SJCRH30 (cell line): ENCODE measurements around the gene WLS. TPM values are rescaled to one million over a fixed set of nuclear protein-coding genes. Genes with fewer than 3 reads are reported as not detected.
A peak's percentile ranks its signal among the peaks of the same experiment; 100 is the strongest.

Source experiments
- DNase-seq, 2 experiments: peaks; one replicate each; pipeline ENCODE4 v3.0.0-alpha.2; 2015 to 2020
- H3K27ac ChIP-seq: fragments of 250-450 bp; sonication (Bioruptor Pico); 2 replicates; pipeline ENCODE4 v1.5.1; 2020; ENCODE audit warnings: mild to moderate bottlenecking, moderate library complexity
- H3K27me3 ChIP-seq: fragments of 250-450 bp; sonication (Bioruptor Pico); 2 replicates; pipeline ENCODE4 v1.5.1; 2020; ENCODE audit warnings: mild to moderate bottlenecking, moderate library complexity
- H3K36me3 ChIP-seq: fragments of 250-450 bp; sonication (Bioruptor Pico); 2 replicates; pipeline ENCODE4 v1.5.1; 2020; ENCODE audit warnings: mild to moderate bottlenecking, moderate library complexity
- H3K4me1 ChIP-seq: fragments of 250-450 bp; sonication (Bioruptor Pico); 2 replicates; pipeline ENCODE4 v1.5.1; 2020; ENCODE audit warnings: mild to moderate bottlenecking, moderate library complexity
- H3K4me3 ChIP-seq: fragments of 250-450 bp; sonication (Bioruptor Pico); 2 replicates; pipeline ENCODE4 v1.5.1; 2020; ENCODE audit warnings: mild to moderate bottlenecking, moderate library complexity
- H3K9me3 ChIP-seq: fragments of 250-450 bp; sonication (Bioruptor Pico); replicated peaks from 2 replicates; pipeline ENCODE4 v1.5.1; 2020; ENCODE audit warnings: mild to moderate bottlenecking, moderate library complexity
- total RNA-seq: library from RNA; depleted of rRNA; stranded (reverse); fragments of >200 nt; shearing (Covaris generic); gene quantifications from 2 replicates; pipeline ENCODE4 v1.2.3, GENCODE V29; 2014

Gene WLS
- total RNA-seq, 1 experiment from 2014 or later, result 43.2 TPM

DNA sequence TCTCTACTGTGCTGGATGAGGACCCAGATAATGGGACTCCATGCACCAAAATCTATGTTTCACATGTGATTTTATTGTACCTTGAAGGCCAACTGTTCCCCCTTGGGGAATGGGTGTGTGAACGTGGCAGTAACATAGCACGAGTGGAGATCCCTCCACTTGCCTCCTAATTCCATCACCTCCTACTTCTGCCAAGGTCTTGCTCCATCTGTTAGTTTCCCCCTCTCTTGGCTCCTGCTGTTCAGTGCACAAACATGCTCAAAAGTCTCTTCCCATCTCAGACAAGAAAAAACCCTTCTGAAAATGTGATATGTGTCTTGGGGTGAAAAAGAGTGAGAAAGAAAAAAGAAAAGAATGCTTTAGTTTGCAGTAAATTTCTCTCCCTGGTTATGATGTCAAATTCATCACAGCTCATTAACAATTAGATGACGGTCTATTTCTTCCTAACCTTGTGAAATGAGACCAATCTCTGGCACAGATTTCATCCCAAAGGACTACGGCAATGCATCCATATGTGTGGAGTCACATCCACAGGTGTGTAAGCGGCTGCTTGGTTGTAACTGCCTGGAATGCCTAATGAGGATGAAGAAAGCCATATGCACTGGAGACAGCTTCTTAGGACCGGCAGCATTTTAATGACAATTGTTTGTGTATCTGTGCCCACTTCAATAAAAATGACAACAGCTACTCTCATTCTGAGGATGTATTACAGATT lies 102.6 kb downstream of the WLS start:
- no peaks in the 10 kb centered on the region; the same call in 1 of the 2 replicates for H3K4me1 ChIP-seq
- peaks cover 6% of the 10 kb centered on the region; the same call in 1 of the 2 replicates for H3K36me3 ChIP-seq
- H3K27ac ChIP-seq, result no peak overlapping the region

DNA sequence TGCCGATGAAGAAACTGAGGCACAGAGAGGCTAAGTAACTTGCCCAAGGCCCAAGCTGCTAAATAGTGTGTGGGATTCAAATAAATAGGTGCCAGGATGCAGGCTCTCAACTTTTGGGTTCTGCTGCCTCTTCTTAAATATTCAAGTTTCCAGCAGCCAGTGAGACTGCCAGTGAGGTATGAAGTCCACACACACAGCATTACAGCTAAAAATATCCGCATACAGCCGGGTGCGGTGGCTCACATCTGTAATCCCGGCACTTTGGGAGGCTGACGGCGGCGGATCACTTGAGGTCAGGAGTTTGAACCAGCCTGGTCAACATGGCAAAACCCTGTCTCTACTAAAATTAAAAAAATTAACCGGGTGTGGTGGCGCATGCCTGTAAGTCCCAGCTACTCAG lies 103.5 kb downstream of the WLS start:
- Histone ChIP-seq H3K27ac (no peak overlapping the region), H3K4me3 (no peak overlapping the region), H3K27me3 (no peaks in the 10 kb centered on the region), H3K36me3 (peaks cover 6% of the 10 kb centered on the region; the same call in 1 of the 2 replicates), H3K4me1 (no peaks in the 10 kb centered on the region; the same call in 1 of the 2 replicates), H3K9me3 (no peaks in the 10 kb centered on the region)
- no peak for DNase-seq

More for the DNA sequence above, 102.6 kb downstream of the WLS start:
- H3K27me3 ChIP-seq, result no peaks in the 10 kb centered on the region
- no peaks in the 10 kb centered on the region for H3K9me3 ChIP-seq
- no peak overlapping the region for H3K4me3 ChIP-seq
- DNase-seq, result no peak

DNA sequence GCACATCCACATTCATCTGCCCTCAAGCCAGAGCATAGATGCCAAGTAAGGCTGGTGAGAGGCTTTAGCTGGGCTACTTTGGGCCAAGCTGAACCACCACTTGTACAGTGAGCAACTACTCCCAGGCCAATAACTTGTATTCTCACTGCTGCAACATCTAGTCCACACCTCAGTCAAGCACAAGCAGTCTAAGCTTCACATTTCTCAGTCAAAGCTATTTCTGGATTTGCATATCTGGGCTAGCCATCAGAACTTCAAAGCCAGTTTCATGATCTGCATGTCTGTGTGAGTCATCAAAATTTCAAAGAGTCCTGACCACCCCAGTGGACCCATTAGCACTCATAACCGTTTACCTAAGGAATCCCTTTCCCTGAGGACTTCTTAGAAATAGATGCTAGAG lies 104.2 kb downstream of the WLS start:
- H3K4me3 ChIP-seq, result no peak overlapping the region
- DNase-seq, result no peak

DNA sequence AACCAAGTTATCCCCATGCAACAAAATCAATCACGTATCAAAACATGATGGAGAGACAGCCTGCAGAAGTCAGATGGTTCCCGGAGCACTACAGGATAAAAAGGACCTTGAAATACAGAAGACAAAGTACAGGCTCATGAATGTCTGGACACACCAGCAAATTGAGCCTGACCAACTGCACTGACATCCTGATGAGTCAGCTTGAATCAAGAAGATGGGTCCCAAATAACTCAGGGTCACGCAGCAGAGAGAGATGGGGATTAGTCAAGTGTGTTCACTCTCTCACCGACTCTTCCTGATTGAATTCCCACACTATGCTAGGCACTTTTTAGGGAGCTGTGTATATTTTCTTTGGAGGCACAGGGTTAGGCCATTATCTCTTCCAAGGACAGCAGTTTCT lies 110.8 kb downstream of the WLS start:
- no peaks in the 10 kb centered on the region for H3K36me3 ChIP-seq
- H3K9me3 ChIP-seq, result no peaks in the 10 kb centered on the region
- H3K27ac ChIP-seq, result no peak overlapping the region
- no peaks in the 10 kb centered on the region for H3K27me3 ChIP-seq
- no peak for DNase-seq
- H3K4me1 ChIP-seq, result no peaks in the 10 kb centered on the region
- no peak overlapping the region for H3K4me3 ChIP-seq

More for the DNA sequence above, 104.2 kb downstream of the WLS start:
- Histone ChIP-seq H3K36me3 (peaks cover 6% of the 10 kb centered on the region; the same call in 1 of the 2 replicates), H3K27ac (no peak overlapping the region), H3K4me1 (no peaks in the 10 kb centered on the region; the same call in 1 of the 2 replicates), H3K9me3 (no peaks in the 10 kb centered on the region), H3K27me3 (no peaks in the 10 kb centered on the region)

DNA sequence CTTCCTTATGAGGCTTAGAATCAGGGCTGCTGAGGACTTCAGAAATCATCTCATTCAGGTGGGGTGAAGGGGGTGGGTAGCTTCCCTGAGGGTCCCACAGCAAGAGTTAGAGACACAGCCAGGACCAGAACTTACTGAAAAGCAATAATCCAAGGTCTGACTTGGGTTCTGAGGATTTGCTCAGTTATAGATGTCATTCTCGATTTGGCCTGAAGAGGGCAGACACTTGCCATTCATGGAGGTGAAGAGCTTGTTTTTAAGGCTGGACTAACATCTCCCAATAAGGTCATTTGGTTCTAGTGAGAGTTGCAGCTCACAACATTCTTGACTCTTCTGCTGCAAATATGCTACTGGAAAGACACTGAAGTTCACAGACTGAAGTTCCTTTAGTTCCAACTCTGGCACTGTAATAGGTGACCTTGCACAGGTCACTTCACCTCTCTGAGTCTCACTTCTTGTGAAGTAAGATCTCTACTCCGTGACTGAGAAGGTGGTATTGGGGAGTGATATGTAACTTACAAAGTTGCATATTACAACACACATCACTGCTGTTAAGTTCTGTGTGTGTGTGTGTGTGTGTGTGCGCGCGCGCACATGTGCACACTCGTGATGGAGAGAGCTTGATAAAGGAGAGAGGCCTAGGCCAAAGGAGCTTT lies 112.1 kb downstream of the WLS start:
- peak; percentile 40 to 82 for DNase-seq
- H3K36me3 ChIP-seq, result no peaks in the 10 kb centered on the region
- no peaks in the 10 kb centered on the region for H3K4me1 ChIP-seq
- no peak overlapping the region for H3K27ac ChIP-seq
- H3K27me3 ChIP-seq, result no peaks in the 10 kb centered on the region
- H3K9me3 ChIP-seq, result no peaks in the 10 kb centered on the region
- no peak overlapping the region for H3K4me3 ChIP-seq

DNA sequence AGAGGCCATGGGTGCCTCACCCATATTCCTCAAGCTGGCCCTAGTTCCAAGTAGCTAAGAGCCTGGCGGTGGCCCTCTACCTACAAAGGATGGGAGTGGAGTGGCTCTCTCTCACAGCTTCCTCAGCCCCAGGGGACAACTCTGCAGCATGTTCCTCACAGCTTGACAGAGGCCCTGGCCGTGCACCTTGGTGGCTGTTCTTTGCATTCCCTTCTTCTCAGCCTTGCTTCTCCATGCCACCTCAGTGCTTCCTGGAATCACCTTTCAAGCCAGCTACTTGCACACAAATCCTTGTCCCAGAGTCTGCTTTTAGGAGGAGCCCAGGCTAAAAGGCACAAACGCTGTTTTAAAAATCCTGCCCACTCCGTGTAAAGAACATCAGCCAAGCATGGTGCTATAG lies 112.9 kb downstream of the WLS start:
- DNase-seq, result no peak
- Histone ChIP-seq H3K9me3 (no peaks in the 10 kb centered on the region), H3K4me1 (no peaks in the 10 kb centered on the region), H3K27ac (no peak overlapping the region), H3K36me3 (no peaks in the 10 kb centered on the region), H3K27me3 (no peaks in the 10 kb centered on the region), H3K4me3 (no peak overlapping the region)

DNA sequence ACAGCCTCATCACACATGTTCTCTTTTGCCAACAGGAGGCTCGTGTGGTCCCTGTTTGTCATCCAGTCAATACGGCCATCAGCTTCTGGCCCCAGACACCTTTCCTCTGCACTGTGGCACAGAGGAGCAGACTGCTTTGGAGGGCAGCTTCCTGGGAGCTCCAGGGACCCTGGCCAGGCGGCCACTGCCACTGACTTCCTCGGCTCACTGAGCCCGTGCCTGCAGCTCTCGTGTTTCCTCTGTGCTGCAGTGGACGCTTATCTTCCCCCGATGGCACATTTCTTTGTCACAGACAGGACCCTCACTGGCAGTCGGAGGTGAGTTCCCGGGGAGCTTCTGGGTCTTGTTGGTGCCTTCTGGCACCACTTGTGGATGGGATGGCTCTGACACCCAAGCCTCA lies 114.9 kb downstream of the WLS start:
- no peaks in the 10 kb centered on the region for H3K36me3 ChIP-seq
- no peaks in the 10 kb centered on the region; the same call in 1 of the 2 replicates for H3K4me1 ChIP-seq
- DNase-seq, result no peak
- no peak overlapping the region for H3K27ac ChIP-seq
- H3K27me3 ChIP-seq, result no peaks in the 10 kb centered on the region
- no peaks in the 10 kb centered on the region for H3K9me3 ChIP-seq
- no peak overlapping the region for H3K4me3 ChIP-seq

DNA sequence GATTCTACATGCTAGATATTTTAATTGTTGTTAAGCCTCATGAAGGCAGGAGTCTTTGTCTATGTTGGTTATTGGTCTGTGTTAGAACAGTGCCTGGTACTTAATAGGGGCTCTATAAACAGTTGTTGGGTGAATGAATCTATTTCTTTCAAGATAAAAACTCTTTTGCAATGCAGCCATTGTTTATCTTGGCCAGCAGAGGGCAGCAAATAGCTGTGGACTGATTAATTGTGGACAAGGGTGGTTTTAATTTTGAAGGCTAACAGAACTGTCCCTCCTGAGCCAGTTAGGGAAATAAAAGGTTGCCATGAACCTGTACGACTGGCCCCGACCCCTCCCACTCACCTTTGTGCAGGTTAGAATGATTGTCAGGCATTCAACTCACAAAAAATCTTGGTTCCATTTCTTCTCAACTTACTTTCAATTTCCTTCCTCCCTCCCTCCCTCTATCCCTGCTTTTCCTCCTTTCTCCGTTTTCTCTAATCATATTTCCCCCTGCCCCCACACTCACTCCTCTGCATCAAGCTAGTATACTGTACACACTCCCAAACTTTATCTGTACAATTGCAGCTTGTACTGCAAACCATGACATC lies 115.6 kb downstream of the WLS start:
- no peaks in the 10 kb centered on the region for H3K9me3 ChIP-seq
- DNase-seq, result peak; percentile 35 to 75
- peaks cover 3% of the 10 kb centered on the region for H3K4me1 ChIP-seq
- H3K4me3 ChIP-seq, result no peak overlapping the region
- no peak overlapping the region for H3K27ac ChIP-seq
- H3K36me3 ChIP-seq, result no peaks in the 10 kb centered on the region
- no peaks in the 10 kb centered on the region for H3K27me3 ChIP-seq

DNA sequence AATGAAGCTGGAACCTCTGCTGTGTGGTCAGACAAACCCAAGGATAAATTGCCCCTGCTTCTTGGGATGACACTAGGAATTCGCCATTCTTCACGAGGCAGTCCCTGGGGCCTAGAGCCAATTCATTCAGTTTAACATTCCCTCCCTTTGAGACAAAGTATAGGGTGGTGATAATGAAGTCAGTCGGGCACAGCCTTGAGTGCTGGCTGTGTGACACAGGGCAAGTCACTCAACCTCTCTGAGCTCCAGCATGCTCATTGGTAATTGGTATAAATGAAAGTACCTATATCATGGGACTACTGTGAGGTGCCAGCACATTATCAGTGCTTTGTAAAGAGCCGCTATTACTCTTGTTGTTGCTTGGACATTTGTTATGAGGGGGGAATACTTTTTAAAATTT lies 117.0 kb downstream of the WLS start:
- H3K36me3 ChIP-seq, result no peaks in the 10 kb centered on the region
- H3K27me3 ChIP-seq, result no peaks in the 10 kb centered on the region
- H3K9me3 ChIP-seq, result no peaks in the 10 kb centered on the region
- DNase-seq, result no peak
- H3K4me3 ChIP-seq, result no peak overlapping the region
- no peak overlapping the region for H3K27ac ChIP-seq
- H3K4me1 ChIP-seq, result peaks cover 8% of the 10 kb centered on the region

DNA sequence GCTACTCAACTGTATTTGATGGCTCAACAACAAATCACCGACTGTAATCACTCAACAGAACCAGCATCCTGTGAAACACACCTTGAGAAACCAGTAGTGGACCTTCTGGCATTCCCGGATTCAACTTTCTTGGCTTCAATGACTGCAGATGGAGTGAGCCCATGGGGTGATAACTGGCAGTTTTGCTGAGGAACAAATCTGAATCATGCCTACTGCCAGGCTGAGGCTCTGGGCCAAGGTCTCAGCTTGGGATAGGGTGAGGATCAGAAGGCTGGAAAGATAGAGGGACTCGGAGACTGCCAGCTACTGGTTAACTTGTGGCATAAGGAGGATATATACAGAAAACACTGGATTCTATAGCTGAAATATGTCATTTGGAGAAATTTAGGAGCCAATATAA lies 118.4 kb downstream of the WLS start:
- no peak overlapping the region for H3K27ac ChIP-seq
- no peak for DNase-seq
- no peak overlapping the region for H3K4me3 ChIP-seq
- H3K27me3 ChIP-seq, result no peaks in the 10 kb centered on the region
- H3K4me1 ChIP-seq, result peaks cover 8% of the 10 kb centered on the region
- no peaks in the 10 kb centered on the region for H3K9me3 ChIP-seq
- H3K36me3 ChIP-seq, result no peaks in the 10 kb centered on the region

DNA sequence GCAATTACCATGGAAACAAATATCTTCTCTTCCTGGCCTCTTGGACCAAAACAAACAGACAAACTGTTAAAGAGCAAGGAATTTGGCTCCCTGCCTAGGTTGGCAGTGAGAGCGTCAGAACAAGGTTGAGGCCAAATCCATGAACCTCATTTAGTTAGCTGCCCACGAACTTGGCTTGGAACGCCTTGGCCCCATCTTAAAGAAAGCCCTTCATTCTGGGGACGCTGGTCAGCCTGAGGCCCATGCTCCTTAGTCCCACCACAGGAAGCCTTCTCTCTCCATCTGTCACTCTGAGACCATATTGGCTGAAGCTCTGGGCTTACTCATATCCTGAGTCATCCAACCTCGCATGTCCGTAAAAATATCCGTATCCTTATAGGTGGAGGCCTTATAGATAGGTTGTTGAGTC lies 119.5 kb downstream of the WLS start:
- no peak for DNase-seq
- Histone ChIP-seq H3K27me3 (no peaks in the 10 kb centered on the region), H3K4me1 (peaks cover 8% of the 10 kb centered on the region), H3K9me3 (no peaks in the 10 kb centered on the region), H3K36me3 (no peaks in the 10 kb centered on the region), H3K4me3 (no peak overlapping the region), H3K27ac (no peak overlapping the region)

DNA sequence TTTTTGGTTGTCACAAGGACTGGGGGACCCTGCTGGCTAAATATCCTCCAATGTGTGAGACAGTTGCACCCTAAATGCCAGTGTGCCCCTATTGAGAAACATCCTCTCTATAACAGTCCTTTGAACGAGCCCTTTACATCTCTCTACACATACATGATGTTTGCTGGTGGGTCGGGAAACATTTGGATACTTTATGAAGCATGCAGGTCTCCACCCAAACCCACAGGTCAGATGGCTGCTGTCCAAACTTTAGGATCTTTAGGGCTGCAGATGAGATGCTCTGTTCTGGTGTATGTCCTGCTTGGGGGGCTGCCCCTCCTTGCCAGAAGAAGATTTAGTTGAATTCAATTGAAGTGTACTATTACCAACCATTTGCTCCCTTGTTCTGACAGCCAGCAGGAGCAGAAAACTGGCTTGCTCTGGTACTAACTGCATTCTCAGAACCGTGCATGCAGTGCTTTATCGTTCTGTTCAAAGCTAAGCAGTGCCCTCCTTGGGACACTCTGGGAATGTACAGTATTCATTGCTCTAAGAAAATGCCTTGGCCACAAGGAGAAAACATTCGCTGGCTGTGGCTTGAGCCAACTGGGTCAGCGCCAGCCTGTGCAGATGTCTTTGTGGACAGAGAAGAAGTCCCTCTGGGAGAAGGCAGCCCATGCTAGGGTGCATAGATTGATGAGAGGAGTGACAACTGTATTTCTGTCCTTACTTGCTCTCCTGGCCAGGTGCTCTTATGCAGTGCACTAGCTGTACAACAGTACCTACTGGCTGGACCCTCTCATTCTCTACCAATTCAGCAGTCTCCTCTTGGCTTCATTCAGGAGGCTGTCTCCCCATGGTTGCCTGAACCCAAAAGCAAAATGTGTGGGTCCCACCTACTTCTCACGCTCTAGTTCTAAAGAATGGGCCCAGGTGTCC lies 120.5 kb downstream of the WLS start:
- no peak overlapping the region for H3K27ac ChIP-seq
- peak; percentile 50 to 73 for DNase-seq

DNA sequence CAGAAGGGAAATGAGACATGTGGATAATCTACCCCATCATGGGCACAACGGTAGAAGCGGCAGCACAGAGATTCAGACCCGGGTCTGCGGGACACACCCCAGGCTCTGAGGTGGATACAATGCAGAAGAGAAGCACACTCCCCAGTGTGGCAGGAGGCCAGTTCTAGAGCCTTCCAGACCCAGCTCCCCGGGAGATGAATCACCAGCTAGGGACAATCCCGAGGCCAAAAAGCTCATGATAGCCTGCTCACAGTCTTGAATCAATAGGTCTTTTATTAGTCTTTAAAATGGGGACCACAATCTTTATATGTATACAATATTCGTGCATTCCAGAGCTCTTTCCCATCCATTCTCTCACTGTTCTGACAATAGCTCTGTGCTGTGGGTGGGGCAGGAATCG lies 124.6 kb downstream of the WLS start:
- no peak for DNase-seq

More for the DNA sequence above, 120.5 kb downstream of the WLS start:
- Histone ChIP-seq H3K9me3 (no peaks in the 10 kb centered on the region), H3K4me3 (no peak overlapping the region), H3K36me3 (no peaks in the 10 kb centered on the region), H3K4me1 (peaks cover 8% of the 10 kb centered on the region), H3K27me3 (no peaks in the 10 kb centered on the region)

DNA sequence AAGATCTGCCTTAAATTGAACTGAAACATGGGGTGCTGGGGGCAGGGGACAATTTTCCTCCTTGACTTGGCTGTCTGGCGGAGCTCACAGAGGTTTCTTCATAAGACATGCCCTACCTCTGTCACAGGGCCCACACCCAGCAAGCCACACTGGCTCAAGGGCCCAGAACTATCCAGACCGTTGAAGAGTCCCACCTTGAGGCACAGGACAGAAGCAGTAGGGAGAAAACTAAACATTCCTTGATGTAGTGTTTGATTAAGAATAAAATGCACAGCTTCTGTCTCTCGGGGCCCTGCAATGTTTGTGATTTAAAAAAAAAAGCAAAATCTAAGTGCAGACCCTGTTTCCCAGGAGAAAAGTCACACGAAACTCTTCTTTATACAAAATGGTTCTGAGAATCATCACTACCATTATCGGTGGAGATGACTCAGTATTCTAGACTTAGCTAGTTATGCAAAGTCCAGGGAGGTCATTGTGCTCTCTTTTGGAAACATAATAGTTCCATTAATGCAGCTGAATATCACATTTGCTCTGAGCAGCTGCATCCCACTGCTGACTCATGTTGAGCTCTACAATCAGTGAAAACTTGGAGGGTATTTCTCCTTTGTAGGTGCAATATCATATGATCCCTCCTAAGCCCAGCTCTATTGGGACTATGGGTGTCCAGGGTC lies 128.3 kb downstream of the WLS start:
- H3K9me3 ChIP-seq, result no peaks in the 10 kb centered on the region
- no peak overlapping the region for H3K4me3 ChIP-seq
- no peaks in the 10 kb centered on the region for H3K27me3 ChIP-seq
- no peaks in the 10 kb centered on the region for H3K36me3 ChIP-seq
- DNase-seq, result peak; percentile 50 to 82
- peaks cover 16% of the 10 kb centered on the region for H3K4me1 ChIP-seq
- H3K27ac ChIP-seq, result peak overlapping the region; percentile 69

More for the DNA sequence above, 124.6 kb downstream of the WLS start:
- Histone ChIP-seq H3K27ac (no peak overlapping the region), H3K4me3 (no peak overlapping the region), H3K9me3 (no peaks in the 10 kb centered on the region), H3K36me3 (no peaks in the 10 kb centered on the region), H3K4me1 (peaks cover 24% of the 10 kb centered on the region), H3K27me3 (no peaks in the 10 kb centered on the region)
